ENCODE results near the gene LDLRAD4. TPM values are rescaled to one million over a fixed set of nuclear protein-coding genes. Genes with fewer than 3 reads are reported as not detected.

LDLRAD4 gene
- total RNA-seq, 1 experiment from 2014 or later = 15.5 TPM

GRCh38 chr18:13624563-13625237 lies 406.1 kb downstream of the LDLRAD4 start:
- DNase-seq (ENCODE audit: low read depth, low spot score) = no peak
- in situ Hi-C loops (cut with HindIII; ENCODE audit: low pct_unique_long_range_greater_than_20kb, low sequenced_read_pairs) = loop anchor here (25.0 kb wide), 1 partner anchor 412 kb away; the partner anchor contains the start of gene LDLRAD4

DNA sequence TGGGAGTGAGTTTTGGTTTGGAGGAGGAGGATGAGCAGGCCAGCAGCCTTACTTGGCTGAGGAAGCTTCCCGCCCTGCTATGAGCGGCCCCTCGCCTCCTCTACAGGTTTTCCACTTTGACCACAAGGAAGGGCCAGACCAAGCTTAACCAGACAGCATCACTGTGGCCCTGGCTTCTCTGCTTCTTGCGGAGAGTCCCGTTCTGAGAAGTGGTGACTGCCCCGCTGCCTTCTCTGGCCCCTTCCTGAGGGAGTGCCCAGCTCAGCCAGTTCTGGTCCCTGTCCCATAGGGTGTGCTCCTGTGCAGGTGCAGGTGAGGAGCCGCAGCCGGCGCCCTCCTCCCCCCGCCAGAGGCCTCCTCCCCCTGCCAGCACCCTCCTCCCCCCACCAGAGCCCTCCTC lies 406.8 kb downstream of the LDLRAD4 start:
- in situ Hi-C loops (cut with HindIII; ENCODE audit: low pct_unique_long_range_greater_than_20kb, low sequenced_read_pairs) = loop anchor here (25.0 kb wide), 1 partner anchor 413 kb away; the partner anchor contains the start of gene LDLRAD4
- no peak for DNase-seq (ENCODE audit: low read depth, low spot score)

GRCh38 chr18:13625843-13626543 lies 407.4 kb downstream of the LDLRAD4 start:
- no peak for DNase-seq (ENCODE audit: low read depth, low spot score)
- in situ Hi-C loops (cut with HindIII; ENCODE audit: low pct_unique_long_range_greater_than_20kb, low sequenced_read_pairs) = loop anchor here (25.0 kb wide), 1 partner anchor 414 kb away; the partner anchor contains the start of gene LDLRAD4

GRCh38 chr18:13626544-13626908 lies 408.0 kb downstream of the LDLRAD4 start:
- no peak for DNase-seq (ENCODE audit: low read depth, low spot score)
- in situ Hi-C loops (cut with HindIII; ENCODE audit: low pct_unique_long_range_greater_than_20kb, low sequenced_read_pairs) = loop anchor here (25.0 kb wide), 1 partner anchor 414 kb away; the partner anchor contains the start of gene LDLRAD4

DNA sequence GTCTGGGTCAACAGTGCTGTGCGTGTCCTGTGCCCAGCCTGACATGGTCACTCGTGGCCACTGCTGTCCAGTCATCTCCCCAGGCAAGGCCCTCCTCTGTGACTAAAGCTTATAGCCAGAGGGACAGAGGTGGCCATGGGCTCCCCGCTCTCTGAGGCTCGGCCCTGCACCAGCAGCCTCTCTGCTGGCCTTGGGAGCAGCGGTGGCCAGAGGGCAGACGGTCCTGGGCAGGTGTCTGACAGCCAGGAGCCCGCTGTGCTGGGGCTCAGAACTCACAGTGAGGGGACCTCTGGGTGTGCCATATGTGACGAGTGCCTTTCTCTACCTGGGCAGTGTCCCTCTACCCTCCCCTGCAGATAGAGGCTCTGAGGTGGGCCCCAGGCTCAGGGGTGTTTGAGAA lies 409.1 kb downstream of the LDLRAD4 start:
- no peak for DNase-seq (ENCODE audit: low read depth, low spot score)
- in situ Hi-C loops (cut with HindIII; ENCODE audit: low pct_unique_long_range_greater_than_20kb, low sequenced_read_pairs) = loop anchor here (25.0 kb wide), 1 partner anchor 415 kb away; the partner anchor contains the start of gene LDLRAD4

DNA sequence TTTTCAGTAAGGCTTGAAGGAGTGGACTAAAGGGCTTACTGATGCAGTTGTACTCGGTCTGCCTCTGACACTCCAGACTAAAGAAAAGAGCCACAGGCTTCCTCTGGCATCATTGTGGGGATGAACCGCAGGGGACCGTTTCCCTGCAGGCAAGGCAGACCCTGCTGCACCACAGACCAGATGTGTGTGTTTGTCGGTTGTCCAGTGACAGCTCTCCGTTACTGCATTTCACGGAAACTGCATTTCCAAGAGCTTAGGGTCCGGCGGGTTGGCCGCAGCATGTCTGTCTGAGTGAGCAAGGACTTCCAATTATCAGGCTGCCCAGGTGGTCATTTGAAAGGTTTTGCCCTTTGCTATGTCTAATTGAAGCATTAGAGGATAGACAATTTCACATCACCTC lies 409.7 kb downstream of the LDLRAD4 start:
- in situ Hi-C loops (cut with HindIII; ENCODE audit: low pct_unique_long_range_greater_than_20kb, low sequenced_read_pairs) = loop anchor here (25.0 kb wide), 1 partner anchor 416 kb away; the partner anchor contains the start of gene LDLRAD4
- no peak for DNase-seq (ENCODE audit: low read depth, low spot score)

DNA sequence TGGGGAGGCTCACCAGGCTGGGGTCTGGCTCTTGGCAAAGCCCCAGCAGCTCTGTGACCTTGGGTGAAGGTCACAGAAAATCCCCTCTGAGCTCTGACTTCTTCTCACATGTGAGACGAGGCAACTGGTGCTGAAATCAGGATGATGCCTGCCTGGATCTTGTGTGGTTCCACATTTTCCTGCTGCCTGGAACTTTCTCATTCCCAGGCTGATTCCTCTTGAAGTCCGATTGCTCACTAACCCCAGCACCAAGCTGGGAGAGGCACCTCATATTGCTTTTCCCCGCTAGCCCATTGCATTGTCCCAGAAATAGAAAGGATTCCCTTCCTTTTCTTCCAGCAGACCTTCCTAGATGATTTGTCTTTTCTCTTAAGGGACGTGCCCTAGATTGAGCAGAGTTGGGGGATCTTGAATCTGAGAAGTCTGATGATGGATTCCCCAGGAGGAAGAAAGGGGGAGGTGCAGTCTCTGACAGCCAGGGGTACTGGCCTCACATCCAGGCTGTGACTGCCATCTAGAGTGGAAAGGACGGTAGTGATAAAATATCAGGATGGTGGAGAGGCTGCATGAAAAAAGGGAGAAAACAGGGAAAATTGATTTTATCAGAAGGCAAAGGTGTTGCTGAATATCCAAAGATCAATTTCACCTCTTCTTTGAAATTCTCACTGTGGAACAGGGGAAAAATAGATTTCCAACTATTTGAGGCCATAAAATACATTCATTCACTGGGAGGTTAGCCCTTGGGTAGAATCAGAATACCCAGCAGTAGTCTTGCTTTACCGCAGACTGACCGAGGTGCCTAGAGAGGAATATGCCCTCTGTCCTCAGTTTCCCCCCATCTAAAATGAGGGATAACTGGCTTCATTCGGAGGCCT lies 411.5 kb downstream of the LDLRAD4 start:
- DNase-seq (ENCODE audit: low read depth, low spot score) = peak; percentile 86
- in situ Hi-C loops (cut with HindIII; ENCODE audit: low pct_unique_long_range_greater_than_20kb, low sequenced_read_pairs) = loop anchor here (25.0 kb wide), 1 partner anchor 418 kb away; the partner anchor contains the start of gene LDLRAD4

- no peak for DNase-seq (ENCODE audit: low read depth, low spot score)
- in situ Hi-C loops (cut with HindIII; ENCODE audit: low pct_unique_long_range_greater_than_20kb, low sequenced_read_pairs) = loop anchor here (25.0 kb wide), 1 partner anchor 418 kb away; the partner anchor contains the start of gene LDLRAD4
These were observed 412.2 kb downstream of the LDLRAD4 start for GRCh38 chr18:13630716-13631268.

DNA sequence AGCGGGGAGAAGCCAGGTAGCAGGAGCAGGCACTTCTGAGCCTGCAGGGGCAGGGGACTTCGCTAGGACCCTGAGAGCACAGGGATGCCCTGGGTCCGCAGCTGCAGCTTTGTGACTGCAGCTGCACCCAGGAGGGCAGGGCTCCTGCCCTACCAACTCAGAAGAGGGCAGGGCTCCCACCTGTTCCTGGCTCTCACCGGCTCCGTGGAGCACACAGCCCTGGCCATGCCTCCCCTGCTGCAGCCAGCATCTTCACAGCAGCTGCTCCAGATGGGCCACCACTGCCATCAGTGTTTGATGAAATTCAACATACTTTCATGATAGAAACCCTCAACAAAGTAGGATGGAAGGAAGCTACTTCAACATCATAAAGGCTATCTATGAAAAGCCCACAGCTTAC lies 415.1 kb downstream of the LDLRAD4 start:
- in situ Hi-C loops (cut with HindIII; ENCODE audit: low pct_unique_long_range_greater_than_20kb, low sequenced_read_pairs) = loop anchor here (25.0 kb wide), 1 partner anchor 421 kb away; the partner anchor contains the start of gene LDLRAD4
- no peak for DNase-seq (ENCODE audit: low read depth, low spot score)

GRCh38 chr18:13635046-13635445 lies 416.5 kb downstream of the LDLRAD4 start:
- in situ Hi-C loops (cut with HindIII; ENCODE audit: low pct_unique_long_range_greater_than_20kb, low sequenced_read_pairs) = loop anchor here (25.0 kb wide), 1 partner anchor 423 kb away; the partner anchor contains the start of gene LDLRAD4
- DNase-seq (ENCODE audit: low read depth, low spot score) = no peak

- in situ Hi-C loops (cut with HindIII; ENCODE audit: low pct_unique_long_range_greater_than_20kb, low sequenced_read_pairs) = loop anchor here (25.0 kb wide), 1 partner anchor 427 kb away; the partner anchor contains the start of gene LDLRAD4
These were observed 420.4 kb downstream of the LDLRAD4 start for GRCh38 chr18:13638719-13639595.

DNA sequence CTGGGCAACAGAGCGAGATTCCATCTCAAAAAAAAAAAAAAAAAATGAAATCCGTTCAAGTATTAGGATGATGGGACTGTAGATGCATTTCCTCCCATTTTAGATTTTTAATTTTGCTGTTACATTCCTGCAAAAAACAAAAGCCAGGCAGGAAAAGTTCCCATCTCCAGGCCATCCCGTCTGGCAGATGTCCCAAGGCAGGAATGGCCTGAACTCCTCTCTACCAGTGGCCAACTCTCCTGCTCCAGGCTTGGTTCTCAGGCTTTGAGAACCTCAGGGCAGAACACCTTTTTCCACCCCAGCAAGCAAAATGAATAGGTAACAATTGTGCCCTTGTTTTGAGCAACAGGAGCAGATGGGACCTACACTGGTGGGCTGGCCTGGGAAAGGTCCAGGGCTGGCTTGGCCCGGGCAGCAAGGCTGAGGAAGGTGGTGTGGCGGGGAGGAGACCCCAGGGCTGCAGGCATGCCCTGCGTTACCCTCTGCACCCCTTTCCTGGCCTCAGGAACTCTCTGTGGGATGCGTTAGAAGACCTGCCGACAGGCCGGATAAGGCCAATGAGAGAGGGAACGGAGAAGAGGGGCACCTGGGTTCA lies 421.8 kb downstream of the LDLRAD4 start:
- no peak for DNase-seq (ENCODE audit: low read depth, low spot score)
- in situ Hi-C loops (cut with HindIII; ENCODE audit: low pct_unique_long_range_greater_than_20kb, low sequenced_read_pairs) = loop anchor here (25.0 kb wide), 1 partner anchor 428 kb away; the partner anchor contains the start of gene LDLRAD4

More at GRCh38 chr18:13638719-13639595, 420.4 kb downstream of the LDLRAD4 start:
- no peak for DNase-seq (ENCODE audit: low read depth, low spot score)

DNA sequence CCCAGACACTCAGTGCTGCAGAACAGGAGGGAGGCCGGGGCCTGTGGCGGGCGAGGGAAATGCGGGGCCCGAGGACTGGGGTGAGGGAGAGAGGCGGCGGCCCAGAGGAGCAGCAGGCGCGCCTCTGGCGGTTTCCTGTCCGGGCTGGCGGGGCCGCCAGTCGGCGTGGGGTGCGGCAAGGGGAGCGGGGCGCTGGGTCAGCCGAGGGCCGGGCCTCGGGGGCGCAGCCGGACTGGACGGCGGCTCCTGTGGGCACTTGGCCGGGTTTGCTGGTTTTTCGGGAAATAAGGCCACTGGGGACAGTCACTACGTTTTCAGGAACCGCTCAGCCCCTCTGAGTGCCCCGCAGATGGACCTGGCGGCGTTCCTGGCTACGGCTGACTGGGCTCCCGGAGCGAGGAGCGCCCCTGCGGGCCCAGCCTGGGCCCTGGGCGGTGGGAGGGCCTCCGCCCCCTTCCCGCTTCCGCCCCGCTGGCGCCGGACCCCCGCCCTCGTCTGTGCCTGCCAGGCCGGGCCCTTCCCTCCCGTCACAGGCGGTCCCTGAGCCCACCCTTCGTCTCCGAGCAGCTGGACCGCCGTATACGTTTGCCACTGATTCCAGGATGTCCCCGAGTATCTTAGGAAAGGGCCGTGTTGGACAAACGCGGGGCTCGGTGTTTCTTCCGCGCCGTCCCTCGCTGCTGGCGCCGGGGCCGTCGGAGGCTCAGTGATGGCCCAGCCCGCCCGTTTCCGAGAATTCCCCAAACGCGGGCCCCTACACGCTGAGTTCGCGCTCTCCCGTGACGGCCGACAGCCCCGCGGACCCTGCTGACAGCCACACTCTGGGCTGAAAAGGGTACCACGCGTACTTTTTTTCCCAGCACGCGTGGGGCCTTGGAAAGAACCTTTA lies 423.2 kb downstream of the LDLRAD4 start:
- no peak for DNase-seq (ENCODE audit: low read depth, low spot score)
- in situ Hi-C loops (cut with HindIII; ENCODE audit: low pct_unique_long_range_greater_than_20kb, low sequenced_read_pairs) = loop anchor here (25.0 kb wide), 1 partner anchor 429 kb away; the partner anchor contains the start of gene LDLRAD4

GRCh38 chr18:13642440-13642827 lies 423.9 kb downstream of the LDLRAD4 start:
- DNase-seq (ENCODE audit: low read depth, low spot score) = no peak
- in situ Hi-C loops (cut with HindIII; ENCODE audit: low pct_unique_long_range_greater_than_20kb, low sequenced_read_pairs) = loop anchor here (25.0 kb wide), 1 partner anchor 430 kb away; the partner anchor contains the start of gene LDLRAD4

DNA sequence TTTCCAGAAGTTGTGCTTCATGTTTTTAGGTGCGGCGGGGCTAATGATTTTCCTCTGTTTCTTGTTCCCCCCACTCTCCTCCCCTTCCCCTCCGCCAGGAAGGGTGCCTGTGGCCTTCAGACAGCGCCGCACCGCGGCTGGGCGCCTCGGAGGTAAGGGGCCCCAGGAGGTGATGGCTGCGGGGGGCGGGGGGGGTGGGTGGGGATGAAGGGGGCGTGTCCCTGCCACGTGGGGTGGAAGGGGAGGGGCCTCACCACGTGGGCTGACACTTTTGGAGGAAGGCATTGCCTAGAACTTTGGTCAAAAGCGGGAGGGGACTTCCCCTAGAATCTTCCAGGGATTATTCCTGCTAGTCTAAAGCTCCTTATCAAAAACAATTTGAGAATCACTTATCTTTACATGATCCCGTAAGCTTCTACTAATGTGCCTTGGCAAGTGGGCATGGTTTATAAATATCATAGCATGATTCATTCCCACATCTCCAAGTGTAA lies 424.7 kb downstream of the LDLRAD4 start:
- in situ Hi-C loops (cut with HindIII; ENCODE audit: low pct_unique_long_range_greater_than_20kb, low sequenced_read_pairs) = loop anchor here (25.0 kb wide), 1 partner anchor 431 kb away; the partner anchor contains the start of gene LDLRAD4

More for the DNA sequence above, 424.7 kb downstream of the LDLRAD4 start:
- DNase-seq (ENCODE audit: low read depth, low spot score) = no peak

Data from SK-MEL-5 (cell line).